ENCODE data around the gene CUL1.
"Not testable (repeated sequence)": the region's sequence is repeated elsewhere in the genome, so short reads cannot be mapped to it uniquely, and the experiment has no call there.

CUL1 gene

DNA sequence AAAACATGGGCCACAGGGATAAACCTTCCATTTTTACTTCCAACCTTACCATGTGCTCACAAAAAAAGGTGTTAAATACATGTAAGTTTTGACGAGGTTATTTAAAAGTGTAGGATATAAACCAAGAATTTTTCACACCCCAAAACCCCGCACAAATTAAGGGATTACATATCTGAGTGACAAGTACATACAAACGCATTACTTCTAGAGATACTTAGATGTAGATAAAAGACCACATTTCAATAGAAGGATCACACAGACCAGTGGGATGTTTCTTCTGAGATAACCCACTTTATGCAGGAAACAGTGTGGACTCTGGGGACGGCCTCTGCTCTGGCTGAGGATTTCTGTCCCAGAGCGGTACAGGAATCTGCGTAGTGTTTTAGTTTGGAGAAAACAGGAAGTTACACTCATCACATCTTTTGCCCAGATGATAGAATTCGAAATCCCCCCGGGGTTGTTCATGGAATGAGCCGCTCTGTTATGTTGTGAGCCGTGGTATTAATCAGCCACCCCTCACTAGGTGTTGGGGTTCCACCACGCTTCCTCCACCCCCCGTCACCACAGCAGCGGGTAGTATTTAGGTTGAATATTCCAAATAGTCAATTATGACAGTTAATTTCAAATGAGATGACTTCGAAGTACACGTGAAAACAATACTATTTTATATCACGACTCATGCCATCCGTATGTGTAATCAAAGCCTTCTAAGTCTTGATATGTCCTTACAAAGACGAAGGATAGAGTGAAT lies 1.3 kb upstream of the CUL1 start:
- DNase-seq (ENCODE audit: low read depth in 2 of 2), result no peak

DNA sequence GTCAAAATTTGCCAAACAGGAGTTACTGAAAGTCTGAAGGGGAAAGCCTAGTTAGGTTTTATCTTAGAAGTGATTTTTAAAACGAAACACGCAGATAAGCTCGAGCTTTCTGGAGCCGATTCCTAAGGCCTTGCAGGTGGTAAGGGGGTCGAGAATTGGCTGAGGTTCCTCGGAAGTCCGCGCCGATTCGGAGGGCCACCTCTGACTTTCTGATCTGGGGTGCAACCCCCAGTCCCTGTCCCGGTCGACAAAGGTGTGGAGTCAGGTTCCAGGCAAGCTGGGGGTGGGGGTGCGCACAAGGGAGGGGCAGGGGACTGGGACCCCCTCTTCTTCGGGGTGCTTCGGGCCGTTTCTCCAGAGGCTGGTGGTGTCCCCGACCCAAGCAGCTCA lies 701 bp upstream of the CUL1 start:
- DNase-seq (ENCODE audit: low read depth in 2 of 2), result no peak

DNA sequence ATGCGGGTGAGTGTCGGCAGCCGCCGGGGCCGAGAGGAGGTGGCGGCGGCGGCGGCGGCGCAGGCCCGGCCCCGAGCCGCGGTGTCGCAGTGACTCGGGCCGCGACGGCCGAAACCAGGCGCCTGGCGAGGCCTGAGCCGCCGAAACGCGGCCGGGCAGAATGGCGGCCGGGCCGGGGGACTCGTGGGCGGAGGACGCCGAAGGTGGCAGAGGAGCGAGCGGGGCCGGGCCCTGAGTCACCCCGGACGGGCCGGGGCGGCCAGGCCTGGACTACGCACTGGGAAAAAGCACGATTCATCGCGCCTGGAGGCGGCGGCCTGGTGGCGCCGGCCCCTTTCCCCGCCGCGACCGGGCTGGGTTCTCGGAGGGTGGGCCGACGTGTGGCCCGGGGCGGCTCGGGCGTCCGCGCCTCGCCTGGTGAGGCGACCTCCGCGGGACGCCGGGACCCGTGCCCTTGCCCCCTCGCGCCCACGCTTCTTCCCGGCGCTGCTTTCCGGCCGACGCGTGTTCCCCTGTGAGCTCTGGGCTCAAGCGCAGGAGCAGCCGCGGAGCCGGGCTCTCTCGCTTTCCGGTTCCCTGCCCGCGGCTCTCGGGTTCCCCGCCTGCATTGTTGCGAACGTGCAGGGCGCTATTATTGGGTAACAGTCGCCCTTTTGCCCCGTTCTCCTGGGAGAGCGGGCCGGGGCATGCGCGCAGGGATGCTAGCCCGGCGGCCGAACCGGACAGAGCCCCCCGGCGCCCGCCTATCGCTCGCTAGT lies 500 bp downstream of the CUL1 start:
- peak in 1 of 2 donors; percentile 28 for DNase-seq (ENCODE audit: low read depth in 2 of 2)

GRCh38 chr7:148699782-148700629 lies 1.3 kb downstream of the CUL1 start:
- no peak for DNase-seq (ENCODE audit: low read depth in 2 of 2)

DNA sequence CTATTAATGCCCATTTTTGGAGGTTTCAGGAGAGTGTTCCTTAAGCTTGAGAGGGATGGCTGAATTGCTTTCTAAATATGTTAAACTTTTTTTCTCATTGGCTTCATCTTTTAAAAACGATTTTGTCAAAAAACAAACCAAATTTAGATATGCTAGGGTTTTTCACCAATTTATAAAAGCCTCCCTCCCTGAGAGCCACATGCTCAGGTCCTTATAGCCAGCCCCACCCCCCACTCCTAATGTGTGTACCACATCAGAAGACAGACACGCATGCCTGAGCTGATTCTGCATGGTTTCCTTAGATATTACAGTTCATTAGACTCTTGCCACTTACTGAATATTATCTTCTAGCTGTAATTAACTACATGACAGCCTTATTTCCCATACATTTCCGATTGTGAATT lies 2.0 kb downstream of the CUL1 start:
- DNase-seq (ENCODE audit: low read depth in 2 of 2), result peak in 1 of 2 donors; percentile 21

DNA sequence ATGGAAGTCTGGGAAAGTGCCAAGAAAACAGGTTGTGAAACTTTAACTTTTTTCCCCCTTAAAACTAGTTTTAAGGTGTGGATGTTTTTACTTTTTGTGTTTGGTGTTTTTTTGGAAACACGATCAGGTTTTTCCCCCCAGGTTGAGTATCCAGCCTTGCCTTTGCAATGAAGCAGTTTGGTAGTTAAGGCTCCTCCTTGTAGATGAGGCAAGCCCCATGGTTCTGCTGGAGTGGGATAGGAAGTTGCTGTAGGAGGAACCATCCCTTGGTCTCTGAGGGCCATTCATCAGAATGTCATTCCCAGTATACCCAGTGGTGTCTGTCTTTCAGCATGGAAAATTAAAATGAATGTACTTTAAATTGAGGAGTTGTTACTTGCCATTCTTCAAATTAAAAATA lies 2.7 kb downstream of the CUL1 start:
- DNase-seq (ENCODE audit: low read depth in 2 of 2), result no peak

DNA sequence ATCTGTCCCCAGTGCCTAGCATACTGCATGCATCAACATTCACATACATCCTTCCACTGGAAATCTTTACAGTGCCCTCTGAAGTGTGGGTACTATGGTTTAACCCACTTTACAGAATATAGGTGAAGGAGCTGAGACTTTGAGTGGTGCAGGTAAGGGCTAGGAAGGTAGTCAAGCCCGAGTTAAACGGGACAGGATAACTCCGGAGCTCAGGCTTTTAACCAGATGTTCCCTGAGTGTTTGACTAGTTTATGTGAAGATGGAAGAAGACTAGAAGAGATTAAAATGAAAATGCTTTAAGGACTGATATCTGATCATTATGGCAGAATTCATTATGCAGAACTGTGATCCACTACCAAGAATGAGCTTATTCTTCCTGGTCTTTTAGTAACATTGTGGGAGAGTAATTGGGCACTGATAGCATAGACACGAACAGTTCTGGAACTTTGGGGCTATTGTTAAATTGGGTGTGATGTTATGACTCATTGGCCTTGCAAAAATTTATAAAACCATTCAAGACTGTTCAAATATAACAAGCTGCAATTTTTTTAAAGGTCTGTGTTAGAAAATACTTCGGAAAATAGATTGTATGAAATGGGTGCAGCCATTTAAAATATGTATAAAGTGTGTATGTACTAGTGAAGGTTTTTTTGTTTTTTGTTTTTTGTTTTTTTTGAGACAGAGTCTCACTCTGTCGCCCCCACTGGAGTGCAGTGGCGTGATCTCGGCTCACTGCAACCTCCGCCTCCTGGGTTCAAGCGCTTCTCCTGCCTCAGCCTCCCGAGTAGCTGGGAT lies 4.4 kb downstream of the CUL1 start:
- no peak for DNase-seq (ENCODE audit: low read depth in 2 of 2)

GRCh38 chr7:148703671-148703962 lies 4.9 kb downstream of the CUL1 start:
- DNase-seq (ENCODE audit: low read depth in 2 of 2), result not testable (repeated sequence)

GRCh38 chr7:148704189-148704588 lies 5.5 kb downstream of the CUL1 start:
- DNase-seq (ENCODE audit: low read depth in 2 of 2), result no peak

DNA sequence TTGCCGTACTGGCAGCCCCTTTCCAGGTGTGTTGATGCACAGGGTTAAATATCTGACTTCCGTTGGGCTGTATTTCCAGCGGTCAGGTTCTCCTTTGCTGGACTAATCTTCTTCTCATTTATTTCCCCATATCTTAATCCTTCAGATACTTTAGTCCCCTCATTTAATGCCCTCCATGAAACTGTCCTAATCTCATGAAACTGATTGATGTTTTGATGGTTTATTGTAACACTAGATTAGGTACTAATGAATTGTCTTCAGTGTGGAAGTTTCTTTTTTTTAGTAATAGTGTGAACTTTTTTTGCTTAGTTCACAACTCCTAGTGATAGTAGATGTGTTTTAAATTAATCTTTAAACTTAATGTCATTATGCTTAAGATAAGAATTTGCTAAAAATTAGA lies 6.3 kb downstream of the CUL1 start:
- no peak for DNase-seq (ENCODE audit: low read depth in 2 of 2)

DNA sequence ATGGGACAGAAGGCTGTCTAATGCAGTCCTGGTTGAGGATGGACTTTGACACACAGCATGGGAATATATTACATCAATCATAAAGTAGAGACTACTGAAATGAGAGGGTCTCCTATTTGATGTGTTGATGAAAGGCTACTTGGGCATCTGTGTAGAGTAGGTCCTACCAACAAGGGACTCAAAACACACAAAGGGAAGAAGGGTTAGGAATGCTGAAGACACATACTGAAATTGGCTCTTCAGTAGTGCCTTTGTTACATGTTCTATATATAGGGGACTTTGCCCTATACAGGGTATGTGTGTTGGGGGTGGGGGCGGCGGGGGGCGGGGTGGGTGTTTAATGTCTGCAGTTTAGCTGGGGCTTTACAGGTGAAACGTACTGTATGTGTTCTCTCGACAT lies 7.7 kb downstream of the CUL1 start:
- no peak for DNase-seq (ENCODE audit: low read depth in 2 of 2)

- no peak for DNase-seq (ENCODE audit: low read depth in 2 of 2)
Measured at GRCh38 chr7:148708026-148708885, 9.6 kb downstream of the CUL1 start.

- no peak for DNase-seq (ENCODE audit: low read depth in 2 of 2)
Measured at GRCh38 chr7:148709014-148709413, 10.3 kb downstream of the CUL1 start.

- DNase-seq (ENCODE audit: low read depth in 2 of 2), result not testable (repeated sequence)
Measured at GRCh38 chr7:148710426-148710825, 11.7 kb downstream of the CUL1 start.

DNA sequence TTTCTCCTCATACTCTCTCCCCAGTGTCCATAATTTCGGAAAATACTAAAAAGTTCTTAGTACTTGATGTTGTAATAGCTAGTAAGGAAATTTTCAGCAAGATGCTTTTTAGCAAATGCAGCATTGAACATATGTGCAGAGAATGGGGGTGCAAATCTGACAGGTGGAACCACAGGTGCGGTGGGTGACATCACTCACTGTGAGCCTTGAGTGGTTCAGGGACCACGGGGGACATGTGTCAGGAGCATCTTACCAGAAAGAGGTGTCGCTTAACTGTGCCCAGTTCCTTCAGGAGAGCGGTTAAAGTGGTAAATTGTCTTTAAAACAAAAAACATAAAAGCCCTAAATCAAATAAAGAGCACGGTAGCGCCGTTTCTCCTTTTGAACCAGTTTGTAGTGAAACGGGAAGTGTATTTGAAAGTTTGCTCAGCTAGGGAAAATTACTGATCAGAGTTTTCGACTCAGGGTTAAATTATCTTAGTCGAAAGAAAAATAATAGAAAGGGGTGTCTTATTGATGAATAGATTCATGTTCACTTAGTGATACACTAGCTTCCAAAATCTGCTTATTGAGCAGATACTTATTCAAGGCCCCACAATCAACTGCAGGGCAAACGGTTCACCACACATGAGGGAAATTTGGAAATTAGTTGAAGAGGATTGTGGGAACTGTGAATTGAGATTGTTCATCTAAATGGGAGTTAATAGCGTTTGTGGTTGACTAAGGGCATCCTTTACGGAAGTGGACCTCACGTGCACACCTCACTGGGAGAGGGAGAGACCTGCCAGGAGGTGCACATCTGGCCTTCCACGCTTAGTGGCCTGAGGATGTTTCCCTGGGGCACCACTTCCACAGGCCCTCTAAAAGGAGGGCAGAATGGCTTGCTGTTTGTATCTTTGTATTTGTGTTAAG lies 12.7 kb downstream of the CUL1 start:
- no peak for DNase-seq (ENCODE audit: low read depth in 2 of 2)

DNA sequence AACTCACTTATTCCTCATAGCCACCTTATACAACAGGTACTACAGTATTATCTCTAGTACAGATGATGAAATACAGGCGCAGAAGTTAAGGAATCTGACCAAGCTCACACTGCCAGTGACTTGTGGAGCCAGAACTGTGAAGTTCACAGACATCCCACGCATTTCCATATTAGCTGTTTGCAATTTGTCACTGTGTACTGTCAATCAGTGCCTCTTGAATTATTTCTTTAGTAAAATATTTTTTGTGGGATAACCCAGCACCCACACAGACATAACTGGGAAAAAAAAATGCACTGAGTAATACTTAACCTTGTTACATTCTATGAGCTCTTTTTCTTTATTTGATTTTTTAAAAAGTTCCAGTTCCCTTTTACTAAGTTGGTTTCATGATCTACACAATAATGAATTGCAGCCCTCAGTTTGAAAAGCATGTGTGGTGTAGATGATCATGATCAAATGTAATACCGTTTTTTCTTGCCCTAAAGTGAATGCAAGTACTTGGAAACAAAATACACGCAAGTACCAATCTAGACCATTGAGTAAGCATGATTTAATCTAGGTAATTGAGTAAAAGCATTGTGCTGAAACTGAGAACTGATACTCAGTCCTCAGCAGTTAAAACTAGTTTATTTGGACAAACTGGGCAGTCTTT lies 14.1 kb downstream of the CUL1 start:
- no peak for DNase-seq (ENCODE audit: low read depth in 2 of 2)

- DNase-seq (ENCODE audit: low read depth in 2 of 2), result no peak
Measured at GRCh38 chr7:148714498-148714897, 15.8 kb downstream of the CUL1 start.

DNA sequence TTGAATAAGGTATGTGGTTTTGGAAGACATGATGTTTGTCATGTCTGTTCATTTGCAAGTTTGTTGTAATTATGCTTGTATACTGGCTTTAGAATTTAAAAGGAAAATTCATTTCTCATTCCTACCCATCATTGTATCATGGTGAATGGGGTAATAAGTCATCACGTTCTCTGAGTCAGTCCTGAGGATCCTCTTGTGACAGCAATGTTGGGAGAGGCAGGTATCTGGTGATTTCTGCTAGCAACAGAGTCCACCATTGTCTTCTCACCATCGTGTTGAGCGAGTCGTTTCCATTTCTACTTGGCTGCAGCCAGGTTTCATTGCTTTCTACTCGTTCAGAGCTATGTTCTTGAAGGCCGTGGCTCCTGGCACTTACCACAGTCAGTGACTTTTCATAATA lies 16.3 kb downstream of the CUL1 start:
- DNase-seq (ENCODE audit: low read depth in 2 of 2), result no peak

GRCh38 chr7:148717266-148717793 lies 18.6 kb downstream of the CUL1 start:
- no peak for DNase-seq (ENCODE audit: low read depth in 2 of 2)
